ENCODE results near the gene UNC5C.
A peak's percentile ranks its signal among the peaks of the same experiment; 100 is the strongest.

The UNC5C gene

GRCh38 chr4:95165926-95166524 lies 382.7 kb downstream of the UNC5C start:
- Histone ChIP-seq H3K36me3 (peaks cover 63% of the 10 kb centered on the region), H3K9me3 (no peaks in the 10 kb centered on the region), H3K4me1 (peaks cover 19% of the 10 kb centered on the region), H3K4me3 (ENCODE audit: low read depth, low read length) (no peak overlapping the region), H3K27me3 (no peaks in the 10 kb centered on the region)
- peak; percentile 63 for TF ChIP-seq CTCF (IDR thresholded peaks at IDR 0.05; ENCODE audit: low read depth, low read length)
- peak; percentile 51 for DNase-seq

- TF ChIP-seq CTCF (IDR thresholded peaks at IDR 0.05; ENCODE audit: low read depth, low read length): no peak
Observed at GRCh38 chr4:95162867-95163266, 385.9 kb downstream of the UNC5C start.

GRCh38 chr4:95161781-95162469 lies 386.8 kb downstream of the UNC5C start:
- Histone ChIP-seq H3K4me1 (peaks cover 7% of the 10 kb centered on the region), H3K36me3 (peaks cover 25% of the 10 kb centered on the region), H3K9me3 (no peaks in the 10 kb centered on the region), H3K27me3 (no peaks in the 10 kb centered on the region), H3K4me3 (ENCODE audit: low read depth, low read length) (no peak overlapping the region)
- no peak for DNase-seq
- no peak for TF ChIP-seq CTCF (IDR thresholded peaks at IDR 0.05; ENCODE audit: low read depth, low read length)

More at GRCh38 chr4:95162867-95163266, 385.9 kb downstream of the UNC5C start:
- no peak overlapping the region for H3K4me3 ChIP-seq (ENCODE audit: low read depth, low read length)
- no peaks in the 10 kb centered on the region for H3K9me3 ChIP-seq
- no peak for DNase-seq
- H3K4me1 ChIP-seq: peaks cover 11% of the 10 kb centered on the region
- no peaks in the 10 kb centered on the region for H3K27me3 ChIP-seq
- H3K36me3 ChIP-seq: peaks cover 34% of the 10 kb centered on the region

- Histone ChIP-seq H3K27me3 (no peaks in the 10 kb centered on the region), H3K4me3 (ENCODE audit: low read depth, low read length) (no peak overlapping the region), H3K4me1 (no peaks in the 10 kb centered on the region), H3K36me3 (peaks cover 17% of the 10 kb centered on the region), H3K9me3 (no peaks in the 10 kb centered on the region)
- TF ChIP-seq CTCF (IDR thresholded peaks at IDR 0.05; ENCODE audit: low read depth, low read length): no peak
- DNase-seq: no peak
Observed at GRCh38 chr4:95159384-95159783, 389.4 kb downstream of the UNC5C start.

GRCh38 chr4:95158626-95159025 lies 390.1 kb downstream of the UNC5C start:
- no peak overlapping the region for H3K4me3 ChIP-seq (ENCODE audit: low read depth, low read length)
- TF ChIP-seq CTCF (IDR thresholded peaks at IDR 0.05; ENCODE audit: low read depth, low read length): no peak
- peaks cover 14% of the 10 kb centered on the region for H3K36me3 ChIP-seq
- no peaks in the 10 kb centered on the region for H3K27me3 ChIP-seq
- H3K9me3 ChIP-seq: no peaks in the 10 kb centered on the region
- no peaks in the 10 kb centered on the region for H3K4me1 ChIP-seq
- no peak for DNase-seq

GRCh38 chr4:95158045-95158444 lies 390.7 kb downstream of the UNC5C start:
- no peaks in the 10 kb centered on the region for H3K4me1 ChIP-seq
- H3K9me3 ChIP-seq: no peaks in the 10 kb centered on the region
- no peak for DNase-seq
- no peaks in the 10 kb centered on the region for H3K27me3 ChIP-seq
- H3K36me3 ChIP-seq: peaks cover 9% of the 10 kb centered on the region
- TF ChIP-seq CTCF (IDR thresholded peaks at IDR 0.05; ENCODE audit: low read depth, low read length): no peak
- no peak overlapping the region for H3K4me3 ChIP-seq (ENCODE audit: low read depth, low read length)

All from BE2C (cell line).